ENCODE data around the gene KCNB1. TPM values are rescaled to one million over a fixed set of nuclear protein-coding genes. Genes with fewer than 3 reads are reported as not detected.

The KCNB1 gene
- total and polyA plus RNA-seq, 12 donors: 0.64 to 4.2 (median 1.1) TPM

GRCh38 chr20:49484180-49485140 lies 2.0 kb upstream of the KCNB1 start:
- H3K27ac ChIP-seq: no peak overlapping the region
- intact Hi-C loops (cut with DNase I): loop anchor here (1.0 to 10.0 kb wide), 10 partner anchors 37 to 152 kb away; no protein-coding TSS in a partner anchor
- H3K27me3 ChIP-seq: peaks cover 0 to 76% (median 26%) of the 10 kb centered on the region in 7 donors

DNA sequence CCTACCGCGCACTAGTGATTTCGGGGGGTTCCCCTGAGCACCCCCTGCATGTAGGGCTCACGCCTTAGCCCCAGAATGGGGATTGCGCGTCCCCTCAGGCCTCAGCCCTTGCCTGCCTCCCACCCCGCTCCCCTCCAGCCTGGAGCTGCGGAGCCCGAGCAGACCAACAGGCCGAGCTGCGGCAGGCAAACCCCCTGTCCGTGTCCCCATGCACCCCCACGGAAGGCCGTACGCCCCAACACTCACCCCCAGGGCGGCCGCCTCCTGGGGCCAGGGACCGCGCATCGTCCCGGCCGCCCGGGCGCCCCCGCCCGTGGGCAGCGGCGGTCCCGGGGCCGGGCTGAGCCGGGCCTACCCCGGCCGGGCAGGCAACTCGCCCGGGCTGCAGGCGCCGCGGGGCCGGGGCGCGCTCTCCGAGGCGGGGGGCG lies 1.2 kb upstream of the KCNB1 start:
- Histone ChIP-seq H3K4me1 (peaks cover 3 to 25% (median 14%) of the 10 kb centered on the region in 9 donors), H3K27me3 (peaks cover 0 to 69% (median 24%) of the 10 kb centered on the region in 7 donors), H3K27ac (no peak overlapping the region), H3K36me3 (no peaks in the 10 kb centered on the region), H3K4me3 (peak overlapping the region in 9 of 10 donors; percentile 42 to 62 (median 49)), H3K9me3 (no peaks in the 10 kb centered on the region)
- DNase-seq: no peak
- ATAC-seq: no peak
- TF ChIP-seq, protein P1, sequence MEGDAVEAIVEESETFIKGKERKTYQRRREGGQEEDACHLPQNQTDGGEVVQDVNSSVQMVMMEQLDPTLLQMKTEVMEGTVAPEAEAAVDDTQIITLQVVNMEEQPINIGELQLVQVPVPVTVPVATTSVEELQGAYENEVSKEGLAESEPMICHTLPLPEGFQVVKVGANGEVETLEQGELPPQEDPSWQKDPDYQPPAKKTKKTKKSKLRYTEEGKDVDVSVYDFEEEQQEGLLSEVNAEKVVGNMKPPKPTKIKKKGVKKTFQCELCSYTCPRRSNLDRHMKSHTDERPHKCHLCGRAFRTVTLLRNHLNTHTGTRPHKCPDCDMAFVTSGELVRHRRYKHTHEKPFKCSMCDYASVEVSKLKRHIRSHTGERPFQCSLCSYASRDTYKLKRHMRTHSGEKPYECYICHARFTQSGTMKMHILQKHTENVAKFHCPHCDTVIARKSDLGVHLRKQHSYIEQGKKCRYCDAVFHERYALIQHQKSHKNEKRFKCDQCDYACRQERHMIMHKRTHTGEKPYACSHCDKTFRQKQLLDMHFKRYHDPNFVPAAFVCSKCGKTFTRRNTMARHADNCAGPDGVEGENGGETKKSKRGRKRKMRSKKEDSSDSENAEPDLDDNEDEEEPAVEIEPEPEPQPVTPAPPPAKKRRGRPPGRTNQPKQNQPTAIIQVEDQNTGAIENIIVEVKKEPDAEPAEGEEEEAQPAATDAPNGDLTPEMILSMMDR (IDR thresholded peaks at IDR 0.05): no peak
- intact Hi-C loops (cut with DNase I): loop anchor here (1.0 to 10.0 kb wide), 9 partner anchors 36 to 149 kb away; no protein-coding TSS in a partner anchor
- WGBS, 2 donors: 1 to 3% methylated on average over 32 to 44 of the region's 44 CpGs

More at GRCh38 chr20:49484180-49485140, 2.0 kb upstream of the KCNB1 start:
- DNase-seq (peak; percentile 71 to 82), ATAC-seq (peak; percentile 88 to 94 (median 92))
- TF ChIP-seq, protein P1 (IDR thresholded peaks at IDR 0.05): peak; percentile 62 to 94 (median 80)
- 1% methylated on average over 42 to 61 of the region's 61 CpGs for WGBS, 2 donors
- H3K36me3 ChIP-seq: no peaks in the 10 kb centered on the region
- peak overlapping the region in 9 of 10 donors; percentile 42 to 62 (median 54) for H3K4me3 ChIP-seq
- no peaks in the 10 kb centered on the region for H3K9me3 ChIP-seq
- peaks cover 3 to 25% (median 14%) of the 10 kb centered on the region in 9 donors for H3K4me1 ChIP-seq

GRCh38 chr20:49483018-49483695 lies 689 bp upstream of the KCNB1 start:
- DNase-seq (no peak), ATAC-seq (peak in 1 of 8 donors; percentile 6)
- H3K9me3 ChIP-seq: no peaks in the 10 kb centered on the region
- intact Hi-C loops (cut with DNase I): loop anchor here in 7 of 10 donors (1.0 to 10.0 kb wide), 7 partner anchors 36 to 149 kb away; no protein-coding TSS in a partner anchor
- no peak overlapping the region for H3K27ac ChIP-seq
- H3K4me3 ChIP-seq: peak overlapping the region in 9 of 10 donors; percentile 42 to 62 (median 49)
- no peaks in the 10 kb centered on the region for H3K36me3 ChIP-seq
- H3K4me1 ChIP-seq: peaks cover 3 to 25% (median 14%) of the 10 kb centered on the region in 9 donors
- TF ChIP-seq, protein P1 (IDR thresholded peaks at IDR 0.05): no peak
- WGBS, 2 donors: 1 to 2% methylated on average over 23 to 27 of the region's 27 CpGs
- peaks cover 0 to 63% (median 24%) of the 10 kb centered on the region in 7 donors for H3K27me3 ChIP-seq

GRCh38 chr20:49482173-49482572 lies 295 bp downstream of the KCNB1 start:
- TF ChIP-seq, protein P1 (IDR thresholded peaks at IDR 0.05): no peak
- WGBS, 2 donors: 65 to 72% methylated on average over 32 to 46 of the region's 46 CpGs
- Histone ChIP-seq H3K4me1 (peaks cover 3 to 25% (median 14%) of the 10 kb centered on the region in 9 donors), H3K36me3 (no peaks in the 10 kb centered on the region), H3K9me3 (no peaks in the 10 kb centered on the region), H3K4me3 (peak overlapping the region in 2 of 10 donors; percentile 5 to 10), H3K27me3 (peaks cover 0 to 56% (median 19%) of the 10 kb centered on the region in 7 donors), H3K27ac (no peak overlapping the region)
- intact Hi-C loops (cut with DNase I): loop anchor here in 7 of 10 donors (2.0 to 10.0 kb wide), 6 partner anchors 35 to 145 kb away; no protein-coding TSS in a partner anchor
- DNase-seq (peak in 1 of 2 donors; percentile 9), ATAC-seq (peak in 1 of 8 donors; percentile 45)
